Right lobe of liver (tissue), 4 donors: ENCODE results near the gene GSTM4.

ENCODE experiments used
- POLR2A ChIP-seq: fragments of 450-650 bp; IDR thresholded peaks from one replicate; pipeline ENCODE4 v1.6.1; 2017; ENCODE audit warnings: antibody characterized with exemption, mild to moderate bottlenecking
- TF ChIP-seq, protein P1 (sequence below), 4 donors: fragments of 200-600 bp in 3 of 4; fragments of 450-650 bp in 1 of 4; IDR thresholded peaks; one replicate each; pipeline versions ENCODE4 v1.5.1 to v1.8.0; 2016 to 2022; ENCODE audit warnings: antibody characterized with exemption in 4 of 4, mild to moderate bottlenecking in 2 of 4
- donor health status: DM: no; HTN: no; CAD: no.
- donor health status: DM: no; HTN: no; CAD: no.
- donor health status: DM: no; HTN: yes; CAD: no.

DNA sequence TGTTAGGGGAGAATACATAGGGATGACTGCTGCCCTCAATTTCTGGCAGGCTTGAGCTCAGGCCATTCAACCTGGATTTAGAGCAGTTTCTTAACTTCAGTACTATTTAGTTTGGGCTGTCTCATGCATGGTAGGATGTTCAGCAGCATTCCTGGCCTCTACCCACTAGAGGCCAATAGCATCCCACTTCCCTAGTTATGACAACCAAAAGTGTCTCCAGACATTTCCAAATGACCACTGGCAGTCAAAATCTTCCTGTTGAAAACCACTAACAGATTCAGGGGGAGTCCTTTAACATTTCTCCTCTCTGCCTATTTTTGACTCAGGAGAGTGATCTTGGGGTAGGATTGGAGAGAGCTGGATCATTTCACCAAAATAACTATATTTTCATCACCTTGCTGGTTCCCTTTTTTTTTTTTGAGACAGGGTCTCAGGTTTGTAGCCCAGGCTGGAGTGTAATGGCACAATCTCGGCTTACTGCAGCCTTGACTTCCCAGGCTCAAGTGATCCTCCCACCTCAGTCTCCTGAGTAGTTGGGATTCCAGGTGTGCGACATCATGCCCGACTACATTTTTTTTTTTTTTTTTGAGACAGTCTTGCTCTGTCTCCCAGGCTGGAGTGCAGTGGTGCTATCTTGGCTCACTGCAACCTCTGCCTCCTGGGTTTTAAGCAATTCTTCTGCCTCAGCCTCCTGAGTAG is 45.1 kb upstream of the GSTM4 start:
- TF ChIP-seq, protein P1, sequence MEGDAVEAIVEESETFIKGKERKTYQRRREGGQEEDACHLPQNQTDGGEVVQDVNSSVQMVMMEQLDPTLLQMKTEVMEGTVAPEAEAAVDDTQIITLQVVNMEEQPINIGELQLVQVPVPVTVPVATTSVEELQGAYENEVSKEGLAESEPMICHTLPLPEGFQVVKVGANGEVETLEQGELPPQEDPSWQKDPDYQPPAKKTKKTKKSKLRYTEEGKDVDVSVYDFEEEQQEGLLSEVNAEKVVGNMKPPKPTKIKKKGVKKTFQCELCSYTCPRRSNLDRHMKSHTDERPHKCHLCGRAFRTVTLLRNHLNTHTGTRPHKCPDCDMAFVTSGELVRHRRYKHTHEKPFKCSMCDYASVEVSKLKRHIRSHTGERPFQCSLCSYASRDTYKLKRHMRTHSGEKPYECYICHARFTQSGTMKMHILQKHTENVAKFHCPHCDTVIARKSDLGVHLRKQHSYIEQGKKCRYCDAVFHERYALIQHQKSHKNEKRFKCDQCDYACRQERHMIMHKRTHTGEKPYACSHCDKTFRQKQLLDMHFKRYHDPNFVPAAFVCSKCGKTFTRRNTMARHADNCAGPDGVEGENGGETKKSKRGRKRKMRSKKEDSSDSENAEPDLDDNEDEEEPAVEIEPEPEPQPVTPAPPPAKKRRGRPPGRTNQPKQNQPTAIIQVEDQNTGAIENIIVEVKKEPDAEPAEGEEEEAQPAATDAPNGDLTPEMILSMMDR (IDR thresholded peaks at IDR 0.05) = no peak
- no peak for TF ChIP-seq POLR2A
